Suprapubic skin (tissue), 4 donors: Measurements from ENCODE around the gene TMEM263. TPM values are rescaled to one million over a fixed set of nuclear protein-coding genes. Genes with fewer than 3 reads are reported as not detected.

Source experiments
- DNase-seq, 2 donors: peaks; one replicate each; pipeline ENCODE4 v3.0.0-alpha.2; 2019; ENCODE audit warnings: low spot score in 2 of 2
- H3K27ac ChIP-seq: fragments of 200-600 bp; sonication (generic); one replicate; pipeline ENCODE4 v1.5.1; 2019
- H3K27me3 ChIP-seq: fragments of 200-600 bp; sonication (generic); one replicate; pipeline ENCODE4 v1.5.1; 2019
- H3K36me3 ChIP-seq: fragments of 200-600 bp; sonication (generic); one replicate; pipeline ENCODE4 v1.5.1; 2019
- H3K4me1 ChIP-seq: fragments of 200-600 bp; sonication (generic); one replicate; pipeline ENCODE4 v1.5.1; 2019
- H3K4me3 ChIP-seq: fragments of 200-600 bp; sonication (generic); one replicate; pipeline ENCODE4 v1.5.1; 2019; ENCODE audit warnings: mild to moderate bottlenecking
- H3K9me3 ChIP-seq: fragments of 200-600 bp; sonication (generic); one replicate; pipeline ENCODE4 v1.5.1; 2019
- CTCF ChIP-seq, 2 donors: fragments of 200-600 bp in 1 of 2; fragments of 450-650 bp in 1 of 2; sonication (generic) in 1 of 2; IDR thresholded peaks; one replicate each; pipeline ENCODE4 v1.5.1; 2016 to 2019; ENCODE audit warnings: antibody characterized with exemption in 2 of 2, mild to moderate bottlenecking in 1 of 2, moderate library complexity in 1 of 2
- EP300 ChIP-seq: sonication (generic); formaldehyde crosslinking; IDR thresholded peaks from one replicate; pipeline ENCODE4 v1.6.1; 2017; ENCODE audit warnings: antibody characterized with exemption
- POLR2A ChIP-seq, 2 donors: fragments of 450-650 bp; IDR thresholded peaks; one replicate each; pipeline ENCODE4 v1.6.1; 2017; ENCODE audit warnings: antibody characterized with exemption in 2 of 2, mild to moderate bottlenecking in 2 of 2, moderate library complexity in 2 of 2
- POLR2AphosphoS5 ChIP-seq, 3 donors: sonication (generic); formaldehyde crosslinking; IDR thresholded peaks; one replicate each; pipeline ENCODE4 v1.6.1; 2017; ENCODE audit warnings: antibody characterized with exemption in 3 of 3
- WGBS: methylation state at CpG from one replicate; pipeline ENCODE4 v1.1.5; 2018; 5-methylcytosine and 5-hydroxymethylcytosine counted together
- total RNA-seq, 4 donors: library from RNA; depleted of rRNA; stranded (reverse); fragments of >200 nt; gene quantifications; one replicate each; pipeline ENCODE4 v1.1.0, GENCODE V29; 2016

Gene TMEM263
- total RNA-seq, 4 donors from 2014 or later: 6.5 to 13.3 (median 11.9) TPM

DNA sequence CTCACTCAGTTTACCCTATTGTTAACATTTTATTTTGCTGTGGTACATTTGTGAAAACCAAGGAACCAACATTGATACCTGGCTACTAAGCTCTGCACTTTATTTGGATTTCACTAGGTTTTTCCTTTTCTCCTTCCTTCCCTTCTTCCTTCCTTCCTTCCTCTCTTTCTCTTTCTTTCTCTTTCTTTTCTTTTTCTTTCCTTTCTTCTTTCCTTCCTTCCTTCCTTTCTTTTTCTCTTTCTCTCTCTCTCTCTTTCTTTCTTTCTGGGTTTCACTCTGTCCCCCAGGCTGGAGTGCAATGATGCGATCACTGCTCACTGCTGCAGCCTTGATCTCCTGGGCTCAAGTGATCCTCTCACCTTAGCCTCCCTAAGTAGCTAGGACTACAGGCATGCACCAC lies 29.1 kb upstream of the TMEM263 start:
- Histone ChIP-seq H3K4me3 (no peak overlapping the region), H3K9me3 (no peaks in the 10 kb centered on the region), H3K27me3 (no peaks in the 10 kb centered on the region), H3K4me1 (no peaks in the 10 kb centered on the region), H3K27ac (no peak overlapping the region), H3K36me3 (no peaks in the 10 kb centered on the region)
- TF ChIP-seq CTCF (IDR thresholded peaks at IDR 0.05) (no peak), POLR2AphosphoS5 (IDR thresholded peaks at IDR 0.05) (no peak), EP300 (no peak), POLR2A (IDR thresholded peaks at IDR 0.05) (no peak)
- no peak for DNase-seq
- 100% methylated on average over 1 of the region's 1 CpG for WGBS

DNA sequence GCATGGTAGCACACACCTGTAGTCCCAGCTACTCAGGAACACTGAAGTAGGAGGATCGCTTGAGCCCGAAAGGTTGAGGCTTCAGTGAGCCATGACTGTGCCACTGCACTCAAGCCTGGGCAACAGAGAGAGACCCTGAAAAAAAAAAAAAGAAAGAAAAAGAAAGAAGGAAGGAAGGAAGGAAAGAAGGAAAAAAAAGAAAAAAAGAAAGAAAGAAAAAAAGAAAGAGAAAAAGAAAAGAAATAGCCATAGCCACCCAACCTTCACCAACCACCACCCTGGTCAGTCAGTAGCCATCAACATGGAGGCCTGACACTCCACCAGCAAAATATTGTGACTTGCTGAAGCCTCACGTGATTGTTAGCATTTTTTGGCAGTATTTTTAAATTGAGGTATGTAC lies 21.4 kb upstream of the TMEM263 start:
- whole genome bisulfite sequencing: 84% methylated on average over 3 of the region's 3 CpGs
- Histone ChIP-seq H3K4me1 (no peaks in the 10 kb centered on the region), H3K4me3 (no peak overlapping the region), H3K9me3 (no peaks in the 10 kb centered on the region), H3K27me3 (no peaks in the 10 kb centered on the region), H3K36me3 (no peaks in the 10 kb centered on the region), H3K27ac (no peak overlapping the region)
- TF ChIP-seq POLR2AphosphoS5 (IDR thresholded peaks at IDR 0.05) (no peak), POLR2A (IDR thresholded peaks at IDR 0.05) (no peak), CTCF (IDR thresholded peaks at IDR 0.05) (no peak), EP300 (no peak)
- DNase-seq: no peak

GRCh38 chr12:106941481-106942156 lies 14.1 kb upstream of the TMEM263 start:
- TF ChIP-seq CTCF (IDR thresholded peaks at IDR 0.05) (no peak), POLR2A (IDR thresholded peaks at IDR 0.05) (no peak), POLR2AphosphoS5 (IDR thresholded peaks at IDR 0.05) (no peak), EP300 (no peak)
- WGBS: 62% methylated on average over 6 of the region's 6 CpGs
- H3K27ac ChIP-seq: no peak overlapping the region
- H3K4me3 ChIP-seq: no peak overlapping the region
- H3K9me3 ChIP-seq: no peaks in the 10 kb centered on the region
- H3K36me3 ChIP-seq: no peaks in the 10 kb centered on the region
- no peak for DNase-seq
- no peaks in the 10 kb centered on the region for H3K27me3 ChIP-seq
- no peaks in the 10 kb centered on the region for H3K4me1 ChIP-seq

- Histone ChIP-seq H3K9me3 (no peaks in the 10 kb centered on the region), H3K27me3 (no peaks in the 10 kb centered on the region), H3K36me3 (no peaks in the 10 kb centered on the region), H3K4me3 (no peak overlapping the region), H3K4me1 (no peaks in the 10 kb centered on the region), H3K27ac (no peak overlapping the region)
- no peak for DNase-seq
- 92% methylated on average over 2 of the region's 2 CpGs for WGBS
- TF ChIP-seq POLR2A (IDR thresholded peaks at IDR 0.05): no peak
- no peak for TF ChIP-seq POLR2AphosphoS5 (IDR thresholded peaks at IDR 0.05)
- TF ChIP-seq EP300: no peak
- no peak for TF ChIP-seq CTCF (IDR thresholded peaks at IDR 0.05)
Observed at GRCh38 chr12:106942775-106943174, 12.9 kb upstream of the TMEM263 start.

DNA sequence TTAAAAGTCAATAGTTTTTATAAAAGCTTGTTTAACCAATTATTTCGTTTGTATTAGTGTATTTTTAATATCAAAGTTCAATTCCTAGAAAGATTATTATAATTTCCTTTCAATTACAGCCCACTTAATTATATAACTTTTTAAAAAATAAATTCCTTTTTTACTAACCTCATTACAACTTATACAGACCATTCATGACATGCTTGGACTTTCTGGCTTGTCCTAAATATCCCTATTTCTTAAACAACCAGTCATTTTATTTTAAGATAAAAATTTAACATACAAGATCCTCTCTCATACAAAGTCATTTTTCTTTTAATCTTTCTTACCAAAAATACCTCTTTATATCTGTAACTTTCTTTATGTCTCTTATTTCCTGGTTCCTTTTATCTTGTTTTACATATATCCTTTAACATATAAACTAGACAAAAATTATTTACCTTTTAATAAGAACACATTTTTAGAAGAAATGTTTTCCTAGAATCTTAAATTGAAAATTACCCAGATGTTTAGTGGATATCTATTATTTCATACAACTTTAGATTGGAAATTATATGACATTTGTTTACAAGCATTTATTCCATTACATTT lies 10.4 kb upstream of the TMEM263 start:
- H3K36me3 ChIP-seq: no peaks in the 10 kb centered on the region
- TF ChIP-seq EP300 (no peak), POLR2A (IDR thresholded peaks at IDR 0.05) (no peak), POLR2AphosphoS5 (IDR thresholded peaks at IDR 0.05) (no peak), CTCF (IDR thresholded peaks at IDR 0.05) (no peak)
- no peaks in the 10 kb centered on the region for H3K9me3 ChIP-seq
- H3K4me1 ChIP-seq: no peaks in the 10 kb centered on the region
- H3K27ac ChIP-seq: no peak overlapping the region
- WGBS: 19% methylated on average over 1 of the region's 1 CpG
- no peaks in the 10 kb centered on the region for H3K27me3 ChIP-seq
- H3K4me3 ChIP-seq: no peak overlapping the region
- no peak for DNase-seq
